ENCODE results near the gene MT1G. TPM values are rescaled to one million over a fixed set of nuclear protein-coding genes. Genes with fewer than 3 reads are reported as not detected.

MT1G gene
- polyA plus RNA-seq, 1 donor from 2014 or later: not detected

DNA sequence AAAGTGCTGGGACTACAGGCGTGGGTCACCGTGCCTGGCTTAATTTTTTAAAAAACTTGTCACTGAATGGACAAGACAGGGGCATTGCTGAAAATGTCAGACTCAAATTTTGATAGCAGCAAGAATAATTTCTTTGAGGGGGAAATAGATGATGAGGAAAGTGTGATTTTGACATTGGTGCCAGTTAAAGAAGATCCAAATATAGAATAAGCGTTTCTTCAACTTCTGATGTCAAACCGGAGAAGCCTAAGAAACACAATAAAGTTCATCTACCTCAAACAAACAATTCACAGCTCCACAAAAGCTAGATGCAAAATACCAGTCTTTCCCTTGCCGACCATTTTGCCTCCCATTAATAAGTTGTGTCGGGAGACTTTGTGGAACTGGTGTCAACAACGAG lies 18.9 kb upstream of the MT1G start:
- no peak overlapping the region for H3K4me3 ChIP-seq (ENCODE audit: low read length)
- TF ChIP-seq SMC3 (conservative IDR thresholded peaks at IDR 0.05; ENCODE audit: poor library complexity): no peak
- TF ChIP-seq, protein P1, sequence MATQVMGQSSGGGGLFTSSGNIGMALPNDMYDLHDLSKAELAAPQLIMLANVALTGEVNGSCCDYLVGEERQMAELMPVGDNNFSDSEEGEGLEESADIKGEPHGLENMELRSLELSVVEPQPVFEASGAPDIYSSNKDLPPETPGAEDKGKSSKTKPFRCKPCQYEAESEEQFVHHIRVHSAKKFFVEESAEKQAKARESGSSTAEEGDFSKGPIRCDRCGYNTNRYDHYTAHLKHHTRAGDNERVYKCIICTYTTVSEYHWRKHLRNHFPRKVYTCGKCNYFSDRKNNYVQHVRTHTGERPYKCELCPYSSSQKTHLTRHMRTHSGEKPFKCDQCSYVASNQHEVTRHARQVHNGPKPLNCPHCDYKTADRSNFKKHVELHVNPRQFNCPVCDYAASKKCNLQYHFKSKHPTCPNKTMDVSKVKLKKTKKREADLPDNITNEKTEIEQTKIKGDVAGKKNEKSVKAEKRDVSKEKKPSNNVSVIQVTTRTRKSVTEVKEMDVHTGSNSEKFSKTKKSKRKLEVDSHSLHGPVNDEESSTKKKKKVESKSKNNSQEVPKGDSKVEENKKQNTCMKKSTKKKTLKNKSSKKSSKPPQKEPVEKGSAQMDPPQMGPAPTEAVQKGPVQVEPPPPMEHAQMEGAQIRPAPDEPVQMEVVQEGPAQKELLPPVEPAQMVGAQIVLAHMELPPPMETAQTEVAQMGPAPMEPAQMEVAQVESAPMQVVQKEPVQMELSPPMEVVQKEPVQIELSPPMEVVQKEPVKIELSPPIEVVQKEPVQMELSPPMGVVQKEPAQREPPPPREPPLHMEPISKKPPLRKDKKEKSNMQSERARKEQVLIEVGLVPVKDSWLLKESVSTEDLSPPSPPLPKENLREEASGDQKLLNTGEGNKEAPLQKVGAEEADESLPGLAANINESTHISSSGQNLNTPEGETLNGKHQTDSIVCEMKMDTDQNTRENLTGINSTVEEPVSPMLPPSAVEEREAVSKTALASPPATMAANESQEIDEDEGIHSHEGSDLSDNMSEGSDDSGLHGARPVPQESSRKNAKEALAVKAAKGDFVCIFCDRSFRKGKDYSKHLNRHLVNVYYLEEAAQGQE (IDR thresholded peaks at IDR 0.05; ENCODE audit: borderline replicate concordance): no peak
- TF ChIP-seq, protein P2, sequence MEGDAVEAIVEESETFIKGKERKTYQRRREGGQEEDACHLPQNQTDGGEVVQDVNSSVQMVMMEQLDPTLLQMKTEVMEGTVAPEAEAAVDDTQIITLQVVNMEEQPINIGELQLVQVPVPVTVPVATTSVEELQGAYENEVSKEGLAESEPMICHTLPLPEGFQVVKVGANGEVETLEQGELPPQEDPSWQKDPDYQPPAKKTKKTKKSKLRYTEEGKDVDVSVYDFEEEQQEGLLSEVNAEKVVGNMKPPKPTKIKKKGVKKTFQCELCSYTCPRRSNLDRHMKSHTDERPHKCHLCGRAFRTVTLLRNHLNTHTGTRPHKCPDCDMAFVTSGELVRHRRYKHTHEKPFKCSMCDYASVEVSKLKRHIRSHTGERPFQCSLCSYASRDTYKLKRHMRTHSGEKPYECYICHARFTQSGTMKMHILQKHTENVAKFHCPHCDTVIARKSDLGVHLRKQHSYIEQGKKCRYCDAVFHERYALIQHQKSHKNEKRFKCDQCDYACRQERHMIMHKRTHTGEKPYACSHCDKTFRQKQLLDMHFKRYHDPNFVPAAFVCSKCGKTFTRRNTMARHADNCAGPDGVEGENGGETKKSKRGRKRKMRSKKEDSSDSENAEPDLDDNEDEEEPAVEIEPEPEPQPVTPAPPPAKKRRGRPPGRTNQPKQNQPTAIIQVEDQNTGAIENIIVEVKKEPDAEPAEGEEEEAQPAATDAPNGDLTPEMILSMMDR (IDR thresholded peaks at IDR 0.05; ENCODE audit: poor library complexity, severe bottlenecking): no peak
- no peak for TF ChIP-seq TAF1 (IDR thresholded peaks at IDR 0.05; ENCODE audit: low read depth)
- TF ChIP-seq EZH2 (IDR thresholded peaks at IDR 0.05; ENCODE audit: borderline replicate concordance, insufficient read depth, low read length, poor library complexity, severe bottlenecking): no peak
- no peak for TF ChIP-seq MXI1 (conservative IDR thresholded peaks at IDR 0.05; ENCODE audit: poor library complexity, severe bottlenecking)
- no peak for TF ChIP-seq POLR2AphosphoS5 (IDR thresholded peaks at IDR 0.05)
- TF ChIP-seq RAD21 (conservative IDR thresholded peaks at IDR 0.05): no peak
- TF ChIP-seq EP300 (conservative IDR thresholded peaks at IDR 0.05; ENCODE audit: poor library complexity, severe bottlenecking): no peak
- no peaks in the 10 kb centered on the region for H3K79me2 ChIP-seq (replicated peaks; ENCODE audit: insufficient read depth, low read length)
- H3K27me3 ChIP-seq (ENCODE audit: insufficient read depth, low read depth, low read length): peaks cover 23% of the 10 kb centered on the region
- H3K27ac ChIP-seq (ENCODE audit: low read length): no peak overlapping the region
- H3K9me2 ChIP-seq (ENCODE audit: insufficient read depth, low read length): no peaks in the 10 kb centered on the region
- no peak overlapping the region for H3K9ac ChIP-seq (ENCODE audit: low read length)
- H4K20me1 ChIP-seq (ENCODE audit: insufficient read depth): no peaks in the 10 kb centered on the region
- no peaks in the 10 kb centered on the region for H3F3A ChIP-seq (ENCODE audit: insufficient read depth, low read length, poor library complexity, severe bottlenecking)
- no peak overlapping the region for H2AFZ ChIP-seq (ENCODE audit: low read depth, low read length)
- no peak overlapping the region for H3K4me2 ChIP-seq (ENCODE audit: low read length)
- H3K9me3 ChIP-seq (ENCODE audit: low read length): no peaks in the 10 kb centered on the region
- no peaks in the 10 kb centered on the region for H3K36me3 ChIP-seq (ENCODE audit: insufficient read depth, low read length)

- Histone ChIP-seq H3K4me2 (ENCODE audit: low read length) (no peak overlapping the region), H3K27me3 (ENCODE audit: insufficient read depth, low read depth, low read length) (peaks cover 26% of the 10 kb centered on the region), H2AFZ (ENCODE audit: low read depth, low read length) (no peak overlapping the region), H3K79me2 (replicated peaks; ENCODE audit: insufficient read depth, low read length) (no peaks in the 10 kb centered on the region), H3K36me3 (ENCODE audit: insufficient read depth, low read length) (no peaks in the 10 kb centered on the region), H4K20me1 (ENCODE audit: insufficient read depth) (no peaks in the 10 kb centered on the region), H3F3A (ENCODE audit: insufficient read depth, low read length, poor library complexity, severe bottlenecking) (no peaks in the 10 kb centered on the region), H3K27ac (ENCODE audit: low read length) (no peak overlapping the region), H3K9ac (ENCODE audit: low read length) (no peak overlapping the region), H3K9me3 (ENCODE audit: low read length) (no peaks in the 10 kb centered on the region), H3K4me3 (ENCODE audit: low read length) (no peak overlapping the region), H3K9me2 (ENCODE audit: insufficient read depth, low read length) (no peaks in the 10 kb centered on the region)
- no peak for TF ChIP-seq TAF1 (IDR thresholded peaks at IDR 0.05; ENCODE audit: low read depth)
- TF ChIP-seq, protein P2 (IDR thresholded peaks at IDR 0.05; ENCODE audit: poor library complexity, severe bottlenecking): no peak
- no peak for TF ChIP-seq RAD21 (conservative IDR thresholded peaks at IDR 0.05)
- TF ChIP-seq, protein P1 (IDR thresholded peaks at IDR 0.05; ENCODE audit: borderline replicate concordance): no peak
- TF ChIP-seq SMC3 (conservative IDR thresholded peaks at IDR 0.05; ENCODE audit: poor library complexity): no peak
- TF ChIP-seq EP300 (conservative IDR thresholded peaks at IDR 0.05; ENCODE audit: poor library complexity, severe bottlenecking): no peak
- no peak for TF ChIP-seq EZH2 (IDR thresholded peaks at IDR 0.05; ENCODE audit: borderline replicate concordance, insufficient read depth, low read length, poor library complexity, severe bottlenecking)
- no peak for TF ChIP-seq POLR2AphosphoS5 (IDR thresholded peaks at IDR 0.05)
- no peak for TF ChIP-seq MXI1 (conservative IDR thresholded peaks at IDR 0.05; ENCODE audit: poor library complexity, severe bottlenecking)
Observed at GRCh38 chr16:56684926-56685590, 17.2 kb upstream of the MT1G start.
